ENCODE measurements around the gene ATP10A.
"Not testable (repeated sequence)": the region's sequence is repeated elsewhere in the genome, so short reads cannot be mapped to it uniquely, and the experiment has no call there.

Gene ATP10A

DNA sequence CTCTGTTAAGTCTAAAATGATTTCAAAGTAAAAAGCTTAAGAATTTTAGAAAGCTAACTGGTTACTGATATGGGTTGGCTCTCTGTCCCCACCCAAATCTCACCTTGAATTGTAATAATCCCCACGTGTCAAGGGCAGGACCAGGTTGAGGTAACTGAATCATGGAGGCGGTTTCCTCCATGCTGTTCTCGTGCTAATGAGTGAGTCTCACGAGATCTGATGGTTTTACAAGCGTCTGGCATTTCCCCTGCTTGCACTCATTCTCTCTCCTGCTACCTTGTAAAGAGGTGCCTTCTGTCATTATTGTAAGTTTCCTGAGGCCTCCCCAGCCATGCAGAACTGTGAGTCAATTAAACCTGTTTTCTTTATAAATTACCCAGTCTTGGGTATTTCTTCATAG, 7.1 kb downstream of the ATP10A start:
- DNase-seq (ENCODE audit: low read depth in 2 of 2) = not testable (repeated sequence)

DNA sequence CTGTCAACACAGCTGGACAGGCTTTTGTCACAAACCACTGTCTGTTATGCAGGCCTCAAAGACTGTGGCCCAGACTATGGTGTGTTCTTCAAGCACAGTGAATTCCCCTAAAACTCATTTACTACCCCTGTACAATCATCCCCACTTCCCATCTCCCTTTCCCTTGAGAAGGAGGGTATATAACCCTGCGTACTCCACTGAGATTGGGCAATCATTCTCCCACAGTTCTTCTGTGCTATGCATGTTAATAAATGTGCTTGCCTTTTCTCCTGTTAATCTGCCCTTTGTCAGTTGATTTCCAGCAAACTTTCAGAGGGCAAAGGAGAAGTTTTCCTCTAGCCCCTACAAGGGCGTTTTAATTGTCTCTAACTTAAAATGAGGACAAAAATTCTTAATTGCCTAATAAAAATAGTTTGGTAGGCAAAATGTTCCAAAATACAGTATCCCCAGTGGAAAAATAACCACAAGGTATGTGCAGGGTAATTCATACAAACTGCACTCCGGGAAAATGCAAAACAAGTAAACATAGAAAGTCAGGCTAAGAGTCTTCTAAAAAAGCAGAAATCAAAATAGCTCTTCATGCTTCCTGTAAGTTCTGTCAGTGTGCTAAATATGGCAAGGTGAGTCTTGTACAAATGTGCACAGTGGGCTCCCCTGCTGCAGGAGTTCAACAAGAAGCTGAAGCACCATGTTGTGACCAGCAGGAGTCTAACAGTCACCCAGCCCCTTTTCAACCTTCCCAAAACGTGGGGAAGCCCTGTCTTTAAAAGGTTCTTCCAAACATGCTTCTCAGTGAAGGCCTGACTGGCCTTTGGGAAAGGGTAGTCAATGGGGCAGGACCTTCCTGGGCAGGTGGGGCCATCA, 10.2 kb downstream of the ATP10A start:
- no peak for DNase-seq (ENCODE audit: low read depth in 2 of 2)

DNA sequence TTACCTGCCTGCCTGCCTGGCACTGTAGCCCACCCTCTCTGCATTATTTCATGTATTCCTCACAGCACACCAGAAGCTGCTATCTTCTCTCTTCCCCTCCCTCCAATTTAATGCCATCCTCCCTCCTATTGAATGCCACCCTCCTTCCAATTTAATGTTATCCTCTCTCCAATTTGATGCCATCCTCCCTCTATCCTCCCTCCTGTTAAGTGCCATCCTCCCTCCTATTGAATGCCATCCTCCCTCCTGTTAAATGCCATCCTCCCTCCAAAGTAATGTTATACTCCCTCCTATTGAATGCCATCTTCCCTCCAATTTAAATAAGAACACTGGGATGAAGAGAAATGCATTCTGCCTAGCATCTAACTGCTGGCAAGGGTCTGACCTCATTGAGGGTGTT, 11.1 kb downstream of the ATP10A start:
- no peak for DNase-seq (ENCODE audit: low read depth in 2 of 2)

DNA sequence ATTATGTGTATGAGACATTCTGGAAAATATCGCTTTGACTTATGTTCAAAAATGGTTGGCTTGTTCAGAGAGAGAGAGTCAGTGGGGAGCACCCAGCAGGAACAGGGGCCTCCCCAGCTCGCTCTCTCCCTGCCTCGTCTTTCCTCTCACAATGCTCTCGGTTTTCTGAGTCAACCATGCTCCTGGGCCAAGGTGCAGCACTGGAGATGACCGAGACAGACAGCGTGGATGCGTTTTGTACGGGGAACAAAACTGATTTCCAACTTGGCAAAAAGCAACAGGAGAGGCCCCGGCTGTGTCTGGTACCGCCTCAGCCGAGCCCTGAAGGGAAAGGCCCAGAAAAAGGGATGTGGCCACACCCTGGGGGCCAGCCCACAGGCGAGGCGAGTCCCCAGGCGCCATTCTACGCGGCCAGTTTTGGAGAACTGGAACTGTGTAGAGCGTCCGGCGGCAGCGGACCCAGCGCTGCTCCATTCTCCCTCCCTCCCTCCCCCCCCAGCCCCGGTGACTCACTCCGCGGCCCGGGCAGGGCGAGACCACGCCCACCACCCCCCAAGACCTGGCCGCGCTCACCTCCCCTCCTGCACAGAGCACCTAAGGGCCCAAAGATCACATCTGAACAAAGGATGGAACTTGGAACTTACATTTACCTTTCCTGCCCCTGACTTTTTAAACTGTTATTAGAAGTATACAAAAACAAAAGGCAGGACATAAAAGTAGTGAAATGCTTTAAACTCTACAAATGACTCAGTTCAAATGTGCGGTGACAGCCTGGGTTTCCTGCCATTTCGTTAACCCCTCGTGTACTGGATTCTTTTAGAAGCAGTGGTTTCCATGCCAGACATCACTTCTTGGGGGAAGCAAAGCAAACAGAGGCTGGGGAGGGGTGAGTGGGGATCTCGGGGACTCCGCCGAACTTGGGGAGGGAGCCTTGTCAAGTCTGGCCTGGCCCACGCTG, 12.7 kb downstream of the ATP10A start:
- peak in 1 of 2 donors; percentile 44 for DNase-seq (ENCODE audit: low read depth in 2 of 2)

DNA sequence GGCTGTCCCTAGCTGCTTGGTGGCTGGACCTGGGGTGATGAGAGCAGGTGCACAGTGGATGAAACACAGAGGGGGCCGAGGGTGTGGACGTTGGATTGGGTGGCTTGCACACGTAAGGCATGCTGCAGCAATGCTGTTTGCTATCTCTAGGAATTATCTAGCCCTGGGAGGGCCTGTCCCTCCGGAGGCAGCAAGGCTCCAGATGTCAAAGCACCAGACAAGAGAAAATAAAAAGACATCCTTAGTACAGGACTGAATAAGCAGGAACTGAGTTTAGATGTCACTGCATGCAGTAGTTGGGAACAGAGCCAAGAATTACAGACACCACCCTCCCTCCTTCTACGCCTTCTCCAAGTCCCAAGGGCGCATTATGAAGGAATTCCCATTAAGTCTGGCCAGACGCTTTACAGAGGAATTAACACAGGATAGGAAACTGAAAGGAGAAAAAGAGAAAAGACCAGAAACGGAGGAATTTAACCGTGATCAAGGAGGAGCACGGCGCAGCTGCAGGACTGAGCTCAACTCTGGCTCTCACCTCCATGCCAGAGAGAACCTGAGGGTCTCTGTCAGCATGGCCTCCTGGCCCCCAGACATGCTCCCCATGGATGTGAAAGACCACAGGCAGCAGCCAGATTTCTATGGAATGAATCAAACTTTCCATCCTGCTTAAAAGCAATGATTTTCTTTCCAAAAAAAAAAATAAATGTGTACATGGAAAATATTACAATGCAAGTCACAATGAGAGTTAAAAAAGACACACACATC, 13.8 kb downstream of the ATP10A start:
- DNase-seq (ENCODE audit: low read depth in 2 of 2) = no peak

DNA sequence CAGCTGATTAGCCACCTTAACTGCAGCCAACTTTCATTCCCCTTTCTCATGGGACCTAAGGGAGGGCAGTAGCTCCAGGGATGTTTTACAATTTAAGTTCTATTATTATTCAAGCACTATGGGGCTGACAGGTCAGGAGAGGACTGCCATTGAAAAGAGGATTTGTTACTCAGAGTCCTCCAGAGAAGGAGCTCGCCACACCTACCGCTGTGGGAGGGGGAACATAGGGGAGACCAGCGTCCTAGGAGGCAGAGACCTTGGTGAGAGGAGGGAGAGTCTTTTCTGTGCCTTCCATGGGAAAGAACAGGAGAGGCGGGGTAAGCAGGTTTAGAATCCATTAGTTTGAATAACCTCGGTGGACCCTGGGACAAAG, 14.4 kb downstream of the ATP10A start:
- no peak for DNase-seq (ENCODE audit: low read depth in 2 of 2)

DNA sequence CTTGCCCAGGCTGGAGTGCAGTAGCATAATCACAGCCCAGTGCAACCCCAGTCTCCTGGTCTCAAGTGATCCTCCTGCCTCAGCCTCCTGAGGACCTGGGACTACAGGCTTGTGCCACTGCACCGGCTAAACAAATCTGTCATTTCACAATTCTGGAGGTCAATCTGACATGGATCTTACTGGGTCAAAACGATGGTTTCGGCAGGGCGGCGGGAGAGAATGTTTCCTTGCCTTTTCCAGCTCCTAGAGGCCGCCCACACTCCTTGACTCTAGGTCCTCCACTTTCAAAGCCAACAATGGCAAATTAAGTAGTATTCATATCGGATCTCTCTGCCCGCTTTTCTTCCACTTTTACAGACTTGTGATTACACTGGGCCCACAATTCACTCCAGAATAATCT, 14.8 kb downstream of the ATP10A start:
- no peak for DNase-seq (ENCODE audit: low read depth in 2 of 2)

DNA sequence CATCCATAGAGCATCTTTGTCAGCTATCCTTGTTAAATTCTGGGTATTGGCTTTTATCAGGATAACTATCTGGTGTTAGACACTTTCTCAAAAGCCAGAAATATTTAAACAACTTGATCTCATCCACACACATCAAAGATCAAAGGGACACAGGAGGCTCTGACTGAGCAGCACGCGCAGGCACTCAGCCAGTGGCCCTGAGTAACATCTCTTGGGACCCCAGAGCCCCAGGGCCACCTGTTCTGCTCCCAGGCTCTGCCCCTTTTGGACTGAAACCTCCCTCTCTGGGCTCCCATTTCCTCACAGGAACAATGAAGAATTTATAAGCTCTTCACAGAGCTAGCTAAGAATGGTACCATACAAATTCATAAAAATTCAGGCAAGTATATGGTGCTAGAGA, 16.1 kb downstream of the ATP10A start:
- DNase-seq (ENCODE audit: low read depth in 2 of 2) = no peak

DNA sequence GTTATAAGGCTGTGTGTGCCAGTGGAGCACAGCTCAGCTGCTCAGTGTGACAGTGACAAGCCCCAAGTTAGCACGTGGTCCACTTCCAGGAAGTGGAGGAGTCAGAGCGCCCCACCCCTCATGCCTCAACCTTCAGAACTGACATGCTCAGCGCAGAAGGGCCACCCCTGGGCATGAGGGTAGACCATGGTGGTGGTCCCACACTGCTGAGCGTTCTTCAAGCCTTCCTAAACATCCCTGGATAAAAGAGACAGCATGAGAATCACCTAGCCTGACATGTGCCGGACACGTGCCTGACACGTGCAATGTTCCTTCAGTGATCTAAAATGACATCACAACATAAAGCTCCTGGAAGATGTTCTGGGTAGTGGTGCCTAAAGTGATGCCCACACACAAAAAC, 16.8 kb downstream of the ATP10A start:
- no peak for DNase-seq (ENCODE audit: low read depth in 2 of 2)

DNA sequence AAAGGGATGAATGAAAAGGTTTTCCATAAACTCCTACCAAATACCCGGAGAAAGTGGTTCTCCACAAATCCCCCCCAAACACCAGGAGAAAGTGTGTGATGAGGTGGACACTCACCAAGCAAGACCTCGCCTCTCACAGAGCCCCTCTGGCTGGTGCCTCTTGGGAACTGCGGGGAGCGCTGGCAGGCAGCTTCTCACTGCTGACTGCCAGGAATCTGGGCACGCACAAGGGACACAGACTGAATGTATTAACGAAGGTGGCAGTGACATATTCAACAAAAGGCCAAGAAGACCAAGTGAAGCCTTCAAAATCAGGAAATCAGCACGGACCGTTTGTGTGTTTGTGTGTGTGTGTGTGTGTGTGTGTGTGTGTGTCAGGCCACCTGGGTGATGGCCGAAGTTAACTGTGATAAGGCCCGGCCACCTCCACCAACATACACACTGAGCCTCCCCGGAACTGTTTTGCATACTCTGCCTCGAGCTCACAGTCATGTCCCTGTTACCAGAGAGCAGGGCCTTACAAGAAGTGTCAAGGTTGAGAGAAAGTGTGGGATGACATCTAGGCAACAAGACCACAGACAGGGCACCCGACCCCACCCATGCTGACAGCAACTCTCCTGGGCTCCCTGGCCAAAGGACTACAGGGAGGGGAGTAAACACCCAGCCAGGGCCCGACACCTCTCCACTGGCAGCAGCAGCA, 18.0 kb downstream of the ATP10A start:
- DNase-seq (ENCODE audit: low read depth in 2 of 2) = no peak

DNA sequence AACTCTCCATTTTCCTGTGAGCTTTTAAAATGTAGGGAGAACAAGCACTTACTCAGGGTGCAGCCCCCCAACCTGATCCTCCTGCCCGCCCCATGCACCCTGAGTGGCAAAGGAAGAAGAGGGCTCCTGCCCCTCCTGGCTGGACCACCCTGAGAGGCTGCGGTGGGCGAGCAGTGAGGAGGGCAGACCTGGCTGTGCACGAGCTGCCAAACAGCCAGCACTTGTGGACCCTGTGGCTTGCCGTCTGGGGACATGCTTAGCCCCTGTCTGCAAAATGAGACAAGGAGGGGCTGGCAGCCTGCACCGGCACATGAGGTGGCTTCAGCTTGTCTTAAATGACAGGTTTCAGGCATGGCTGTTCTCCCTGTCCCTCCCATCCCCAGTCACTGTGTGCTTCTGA, 18.6 kb downstream of the ATP10A start:
- DNase-seq (ENCODE audit: low read depth in 2 of 2) = no peak

DNA sequence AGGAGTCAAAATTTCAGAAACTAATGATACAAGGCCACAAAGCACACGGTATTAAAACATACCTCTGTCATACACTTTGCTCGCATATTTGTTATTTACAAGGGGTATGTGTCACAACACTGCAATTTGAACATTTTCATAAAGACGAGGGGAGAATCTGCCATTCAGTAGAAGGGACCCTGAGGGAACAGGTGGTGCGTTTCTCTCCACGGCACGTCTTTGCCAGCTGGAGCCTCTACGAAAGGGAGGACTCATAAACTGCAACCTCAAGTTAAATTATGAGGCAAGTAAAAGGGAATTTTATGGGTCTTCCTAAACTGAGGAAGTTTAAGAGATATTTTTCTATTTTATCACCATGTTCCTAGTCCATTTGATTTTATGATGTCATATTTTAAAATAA, 19.1 kb downstream of the ATP10A start:
- no peak for DNase-seq (ENCODE audit: low read depth in 2 of 2)

DNA sequence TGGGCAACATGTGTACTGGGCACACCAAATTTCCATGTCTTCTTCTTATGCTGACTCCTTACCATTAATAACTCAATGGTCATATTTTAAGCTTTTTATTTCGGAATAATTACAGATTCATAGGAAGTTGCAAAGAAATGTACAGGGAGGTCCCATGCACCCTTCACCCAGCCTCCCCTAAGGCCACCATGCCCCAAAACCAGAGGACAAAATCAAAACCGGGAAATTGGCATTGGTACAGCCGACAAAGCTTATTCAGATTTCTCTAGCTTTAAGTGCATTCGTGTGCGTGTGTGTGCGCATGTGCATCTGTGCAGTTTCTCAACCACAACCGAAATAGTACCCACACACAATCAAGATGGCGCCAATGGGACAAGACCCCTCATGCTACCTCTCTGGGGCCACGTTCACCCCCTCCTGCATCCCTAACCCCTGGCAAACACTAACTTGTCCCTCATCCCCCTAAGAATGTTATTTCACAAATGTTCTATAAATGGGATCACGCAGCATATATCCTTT, 23.4 kb downstream of the ATP10A start:
- DNase-seq (ENCODE audit: low read depth in 2 of 2) = no peak

DNA sequence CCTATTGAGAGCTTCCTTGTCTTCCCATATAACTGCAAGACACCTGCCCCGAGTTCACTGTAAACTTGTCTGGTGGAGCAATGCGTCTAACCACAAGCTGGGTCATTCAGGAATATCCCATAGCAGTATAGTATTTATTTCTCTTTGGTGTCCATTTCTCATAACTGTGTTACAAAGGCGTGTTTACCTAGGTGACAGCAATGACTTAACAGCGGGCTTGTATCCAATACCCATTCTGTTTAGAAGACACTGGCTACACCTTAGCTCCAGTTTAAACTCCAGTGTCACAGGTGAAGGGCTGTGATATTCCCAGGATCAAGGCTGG, 24.3 kb downstream of the ATP10A start:
- DNase-seq (ENCODE audit: low read depth in 2 of 2) = no peak

DNA sequence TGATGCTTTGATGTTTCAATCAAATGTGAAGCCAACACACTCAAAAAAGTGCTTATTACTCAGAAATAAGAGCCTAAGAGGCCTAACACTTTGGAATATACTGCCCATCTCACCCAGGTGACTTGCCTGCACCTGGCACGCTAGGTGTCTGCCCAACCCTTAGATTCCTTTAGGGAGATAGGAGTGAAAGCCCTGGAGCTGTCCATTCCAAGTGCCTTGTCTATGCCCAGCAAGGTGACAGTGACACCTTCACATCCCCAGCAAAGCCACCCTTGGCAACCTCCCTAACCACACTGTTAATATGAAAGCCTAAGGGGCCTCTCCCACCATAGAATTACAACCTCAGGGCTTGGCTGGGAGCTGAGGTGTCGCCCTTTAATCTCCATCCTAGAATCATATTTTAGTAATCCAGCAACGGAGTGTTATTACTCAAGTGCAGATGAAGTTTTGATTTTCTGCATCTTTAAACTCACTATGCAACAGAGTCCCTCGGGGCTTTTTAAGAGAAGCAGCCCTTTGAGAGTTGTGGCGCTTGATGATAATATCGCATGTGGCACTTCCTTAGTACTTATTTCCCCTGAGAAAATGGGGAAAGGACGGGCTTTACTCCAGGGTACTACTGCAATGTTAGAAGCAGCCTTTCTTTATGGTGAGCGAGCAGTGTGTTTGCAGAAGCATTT, 24.8 kb downstream of the ATP10A start:
- no peak for DNase-seq (ENCODE audit: low read depth in 2 of 2)

DNA sequence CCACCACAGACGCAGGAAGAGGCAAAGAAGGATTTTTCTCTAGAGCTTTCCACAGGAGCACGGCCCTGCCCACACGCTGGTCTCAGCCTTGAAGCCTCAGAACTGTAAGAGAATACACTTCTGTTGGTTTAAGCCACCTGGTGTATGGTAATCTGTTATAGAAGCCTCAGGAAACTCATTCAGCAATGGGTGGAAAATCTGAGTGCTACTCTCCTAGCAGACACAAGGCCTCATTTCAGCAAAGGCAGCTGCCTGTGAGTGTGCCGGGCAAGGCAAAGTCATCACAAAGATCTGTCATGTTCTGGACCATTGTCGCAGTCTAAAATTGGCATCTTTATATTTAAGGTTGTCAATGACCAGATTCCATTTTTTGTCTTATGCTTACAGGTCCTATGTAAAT, 31.0 kb downstream of the ATP10A start:
- no peak for DNase-seq (ENCODE audit: low read depth in 2 of 2)

DNA sequence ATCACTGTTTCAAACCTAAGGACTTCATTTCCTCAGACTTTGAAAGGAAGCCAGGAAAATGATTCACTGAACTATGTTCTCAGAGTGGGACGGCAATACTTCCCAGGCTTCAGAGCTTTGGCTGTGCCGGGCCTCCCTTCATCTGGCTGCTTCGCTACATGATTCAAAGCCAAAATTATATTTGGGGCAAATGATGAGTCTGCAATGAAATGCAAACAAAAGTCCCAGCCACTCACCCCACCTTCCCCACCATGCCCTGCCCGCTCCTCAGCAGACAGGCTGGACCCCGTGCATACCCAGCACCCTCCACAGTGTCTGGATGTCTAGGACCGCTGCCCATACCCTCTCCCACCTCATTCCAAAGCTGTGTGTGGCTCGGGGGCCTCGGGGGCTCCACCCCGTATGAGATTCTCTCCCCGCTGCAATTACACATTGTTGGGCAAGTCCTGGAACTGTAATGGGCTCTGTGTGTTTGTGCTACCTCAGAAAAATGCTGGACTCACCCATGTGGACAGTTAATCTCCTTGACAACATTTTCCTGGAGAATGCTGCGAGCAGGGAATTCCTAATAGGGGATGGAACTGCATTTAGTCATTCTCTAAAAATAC, 32.2 kb downstream of the ATP10A start:
- DNase-seq (ENCODE audit: low read depth in 2 of 2) = no peak

DNA sequence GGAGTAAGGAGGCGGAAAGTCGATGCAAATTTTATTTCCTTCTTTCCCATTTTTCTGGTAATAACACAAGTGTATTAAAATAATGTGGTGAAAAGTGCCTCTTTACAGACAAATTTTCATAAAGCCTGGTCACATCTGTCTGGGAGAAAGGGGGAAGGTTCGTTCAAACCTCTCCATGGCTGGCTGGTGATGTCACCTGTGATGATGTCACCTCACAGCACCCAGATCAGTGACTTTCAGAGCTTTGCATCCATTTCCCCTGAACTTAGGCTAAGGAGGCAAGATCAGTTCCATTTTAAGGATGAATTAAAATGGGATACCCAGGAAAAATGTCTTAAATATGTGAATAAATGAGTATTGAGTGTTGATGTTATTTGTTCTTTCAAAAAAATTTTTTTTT, 34.1 kb downstream of the ATP10A start:
- no peak for DNase-seq (ENCODE audit: low read depth in 2 of 2)

DNA sequence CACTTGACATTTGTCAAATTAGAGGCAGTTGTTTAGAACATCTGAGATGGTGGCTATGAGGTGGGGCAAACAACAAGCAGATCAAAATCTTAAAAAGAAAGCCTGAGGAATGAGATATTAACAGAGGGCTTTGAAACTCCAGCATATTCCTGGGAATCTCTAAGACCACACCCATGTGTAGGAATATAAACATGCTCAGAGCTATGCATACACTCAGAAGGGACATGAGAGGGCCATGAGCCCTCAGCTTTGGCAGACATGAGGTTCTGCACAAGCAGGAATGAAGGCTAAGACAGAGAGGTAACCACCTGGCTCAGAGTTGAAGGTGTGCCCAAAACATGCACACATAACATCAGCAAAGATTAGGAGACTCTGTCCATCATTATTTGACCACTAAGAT, 37.9 kb downstream of the ATP10A start:
- no peak for DNase-seq (ENCODE audit: low read depth in 2 of 2)

DNA sequence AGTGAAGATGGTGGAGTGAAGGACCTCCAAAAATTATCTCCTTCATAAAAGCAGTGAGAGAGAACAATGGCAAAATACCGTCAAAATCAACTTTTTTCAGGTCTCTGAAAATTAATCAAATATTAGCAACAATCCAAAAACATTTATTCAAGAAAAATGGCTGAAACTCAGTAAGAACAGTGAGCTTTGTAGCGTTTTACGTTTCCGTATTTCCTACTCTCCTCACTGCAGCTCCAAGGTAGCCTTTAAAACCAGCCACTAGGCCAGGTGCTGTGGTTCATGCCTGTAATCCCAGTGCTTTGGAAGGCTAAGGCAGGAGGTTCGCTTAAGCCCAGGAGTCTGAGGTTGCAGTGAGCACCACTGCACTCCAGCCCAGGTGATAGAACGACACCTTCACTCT, 38.5 kb downstream of the ATP10A start:
- no peak for DNase-seq (ENCODE audit: low read depth in 2 of 2)

Measured in stimulated activated CD8-positive, alpha-beta memory T cell treated with anti-CD3 and anti-CD28 coated beads, Interleukin-7, amount 100 ng/mL, for 1 hour (primary cell).